HG03520 (cell line): Measurements from ENCODE around the gene C3.

ENCODE experiments used
- ATAC-seq: cut with Tn5 transposase; IDR thresholded peaks from one replicate; pipeline ENCODE4 v1.9.1; 2021; ENCODE audit warnings: mild to moderate bottlenecking, moderate library complexity; ENCODE audit not compliant: unreplicated experiment

Gene C3

DNA sequence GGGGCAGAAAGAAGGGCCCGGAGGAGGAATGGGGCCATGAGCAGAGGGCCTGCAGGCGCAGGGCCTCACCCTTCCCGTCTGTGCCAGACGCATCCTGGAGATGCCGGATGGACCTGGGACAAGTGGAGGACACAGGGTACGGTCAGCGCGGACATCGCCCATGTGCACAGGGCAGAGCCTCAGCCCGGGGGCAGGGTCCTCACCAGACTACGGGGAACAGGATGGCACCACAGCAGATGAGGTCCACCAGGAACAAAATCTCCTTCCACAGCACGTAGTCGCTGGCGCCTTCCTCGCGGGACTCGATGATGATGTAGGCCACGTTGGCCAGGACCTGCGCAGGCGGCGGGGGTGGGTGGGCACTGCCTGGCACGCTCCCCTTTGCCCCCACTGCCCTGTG is 11.4 kb upstream of the C3 start:
- ATAC-seq, result no peak

DNA sequence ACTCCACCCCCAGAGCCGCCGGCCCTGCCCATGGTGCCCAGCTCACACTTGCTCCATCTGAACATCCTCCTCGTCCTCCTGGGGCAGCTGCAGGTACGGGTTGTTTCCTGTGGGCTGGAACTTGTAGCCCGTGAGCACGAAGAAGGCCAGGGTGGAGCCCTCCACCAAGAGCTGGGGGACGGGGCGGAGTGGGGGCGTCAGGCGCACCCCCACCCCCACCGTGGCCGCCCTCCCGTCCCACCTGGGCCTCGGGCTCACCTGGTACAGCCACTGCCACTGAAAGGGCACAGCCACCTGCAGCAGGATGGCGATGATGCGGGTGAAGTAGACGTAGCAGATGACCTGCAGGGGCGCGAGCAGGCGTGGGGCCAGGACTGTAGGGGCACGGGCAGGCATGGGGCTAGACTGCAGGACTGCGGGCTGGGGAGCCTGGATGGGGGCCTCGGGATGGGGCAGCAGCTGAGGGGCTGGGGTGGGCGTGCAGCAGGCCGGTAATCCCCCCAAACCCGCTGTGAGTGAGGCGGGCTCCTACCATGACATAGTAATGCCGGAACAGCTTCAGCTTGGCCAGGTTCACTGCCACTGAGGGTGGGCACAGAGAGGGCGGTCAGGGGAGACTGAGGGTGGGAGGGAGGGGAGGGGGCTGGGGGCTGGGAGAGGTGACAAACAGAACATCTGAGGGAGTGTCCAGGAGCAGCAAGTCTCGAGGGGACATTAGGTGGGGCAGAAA is 10.7 kb upstream of the C3 start:
- ATAC-seq, result no peak

DNA sequence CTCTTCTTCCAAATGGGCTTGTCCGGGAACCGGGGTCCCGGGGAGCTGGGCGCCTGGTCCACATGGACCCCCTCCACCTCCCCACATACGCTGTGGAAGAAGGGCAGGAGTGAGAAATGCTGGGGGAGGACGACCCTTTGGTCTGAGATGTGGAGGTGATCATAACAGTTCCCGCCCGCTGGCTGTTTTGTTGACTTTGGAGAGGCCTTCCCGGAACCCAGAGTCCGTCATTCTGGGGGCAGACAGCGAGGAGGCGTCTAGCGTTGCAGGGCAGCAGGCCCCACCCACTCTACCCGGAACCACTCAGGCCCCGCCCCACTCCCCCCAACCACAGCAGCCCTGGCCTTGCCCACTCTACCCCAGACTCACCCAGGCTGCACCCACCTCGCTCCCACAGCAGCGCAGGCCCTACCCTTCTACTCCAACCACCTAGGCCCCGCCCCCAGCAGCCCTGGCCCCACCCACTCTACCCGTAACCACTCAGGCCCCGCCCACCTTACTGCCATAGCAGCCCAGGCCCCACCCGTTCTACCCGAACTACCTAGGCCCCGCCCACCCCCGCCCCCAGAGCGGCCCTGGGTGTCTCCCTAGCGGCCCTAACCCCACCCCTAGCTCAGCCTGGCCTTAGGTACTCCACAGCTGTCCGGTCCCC is 9.8 kb upstream of the C3 start:
- ATAC-seq, result no peak

DNA sequence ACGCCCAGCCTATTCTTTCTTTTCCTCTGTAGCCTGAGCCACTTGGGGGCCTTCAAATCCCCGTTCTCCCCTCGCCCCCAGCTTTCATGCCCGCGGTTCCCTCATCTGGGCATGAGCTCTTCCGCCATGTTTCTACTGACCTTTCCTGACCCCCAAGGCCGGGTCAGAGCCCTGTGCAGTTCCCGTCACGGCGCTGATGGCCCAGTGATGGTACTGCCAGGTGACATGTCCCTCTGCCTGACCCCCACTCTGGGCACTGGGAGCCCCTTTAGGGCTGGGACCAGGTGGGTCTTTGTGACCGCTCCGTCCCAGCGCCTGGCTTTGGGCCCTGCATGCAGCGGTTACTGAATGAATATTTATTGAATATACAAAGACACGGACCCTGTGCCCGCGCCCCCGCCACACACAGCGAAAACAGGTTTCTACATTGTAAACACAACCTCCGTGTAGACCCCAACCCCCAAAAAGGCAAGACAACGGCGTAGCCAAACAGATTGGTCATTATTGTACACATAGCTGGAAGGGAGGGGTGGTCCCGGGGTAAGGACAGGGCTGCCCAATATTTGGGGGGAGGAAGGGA is 9.2 kb upstream of the C3 start:
- ATAC-seq, result no peak

DNA sequence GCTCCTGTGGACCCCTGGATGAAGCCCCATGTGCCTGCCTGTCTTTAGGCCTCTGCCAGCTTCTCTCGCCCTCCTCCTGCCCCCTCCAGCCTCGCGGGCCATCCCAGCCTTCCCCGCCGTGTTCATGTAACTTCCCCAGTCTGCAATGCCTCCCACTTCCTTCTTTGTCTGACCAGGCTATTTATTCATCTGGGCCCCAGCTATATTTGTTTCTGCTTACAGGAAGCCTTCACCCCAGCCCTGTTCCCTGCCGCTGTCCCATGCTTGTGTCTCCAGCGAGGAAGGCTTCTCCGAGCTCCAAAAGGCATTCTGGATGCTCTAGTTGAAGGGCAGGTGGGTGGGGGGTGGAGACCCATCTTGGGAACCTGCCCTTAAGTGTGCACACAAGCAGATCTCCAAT is 7.9 kb upstream of the C3 start:
- no peak for ATAC-seq

DNA sequence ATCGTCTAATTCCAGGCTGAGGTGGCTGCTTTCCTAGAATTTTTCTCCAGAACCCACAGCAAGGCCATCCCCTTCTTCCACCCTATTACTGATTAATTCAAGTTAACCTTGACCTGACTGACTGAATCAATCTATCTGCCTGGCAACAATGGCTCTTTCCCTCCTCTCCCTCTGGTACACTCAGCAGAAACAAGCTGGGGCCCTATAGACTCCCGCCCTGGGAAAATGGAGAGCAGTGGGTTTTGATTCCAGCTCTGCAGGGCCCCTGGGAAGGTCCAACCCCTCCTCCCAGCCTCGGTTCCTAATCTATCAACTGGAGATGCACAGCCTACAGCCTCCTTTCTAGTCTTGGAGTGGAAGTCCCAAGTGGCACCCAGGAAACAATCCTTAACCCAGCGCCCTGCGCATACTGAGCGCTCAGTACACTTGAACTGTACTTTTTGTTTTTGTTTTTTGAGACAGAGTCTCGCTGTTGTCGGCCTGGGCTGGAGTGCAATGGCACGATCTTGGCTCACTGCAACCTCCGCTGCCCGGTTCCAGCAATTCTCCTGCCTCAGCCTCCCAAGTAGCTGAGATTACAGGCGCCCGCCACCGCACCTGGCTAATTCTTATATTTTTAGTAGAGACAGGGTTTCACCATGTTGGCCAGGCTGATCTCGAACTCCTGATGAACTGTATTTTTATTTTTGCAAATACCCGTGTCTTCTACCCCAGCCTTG is 5.2 kb upstream of the C3 start:
- ATAC-seq, result no peak

DNA sequence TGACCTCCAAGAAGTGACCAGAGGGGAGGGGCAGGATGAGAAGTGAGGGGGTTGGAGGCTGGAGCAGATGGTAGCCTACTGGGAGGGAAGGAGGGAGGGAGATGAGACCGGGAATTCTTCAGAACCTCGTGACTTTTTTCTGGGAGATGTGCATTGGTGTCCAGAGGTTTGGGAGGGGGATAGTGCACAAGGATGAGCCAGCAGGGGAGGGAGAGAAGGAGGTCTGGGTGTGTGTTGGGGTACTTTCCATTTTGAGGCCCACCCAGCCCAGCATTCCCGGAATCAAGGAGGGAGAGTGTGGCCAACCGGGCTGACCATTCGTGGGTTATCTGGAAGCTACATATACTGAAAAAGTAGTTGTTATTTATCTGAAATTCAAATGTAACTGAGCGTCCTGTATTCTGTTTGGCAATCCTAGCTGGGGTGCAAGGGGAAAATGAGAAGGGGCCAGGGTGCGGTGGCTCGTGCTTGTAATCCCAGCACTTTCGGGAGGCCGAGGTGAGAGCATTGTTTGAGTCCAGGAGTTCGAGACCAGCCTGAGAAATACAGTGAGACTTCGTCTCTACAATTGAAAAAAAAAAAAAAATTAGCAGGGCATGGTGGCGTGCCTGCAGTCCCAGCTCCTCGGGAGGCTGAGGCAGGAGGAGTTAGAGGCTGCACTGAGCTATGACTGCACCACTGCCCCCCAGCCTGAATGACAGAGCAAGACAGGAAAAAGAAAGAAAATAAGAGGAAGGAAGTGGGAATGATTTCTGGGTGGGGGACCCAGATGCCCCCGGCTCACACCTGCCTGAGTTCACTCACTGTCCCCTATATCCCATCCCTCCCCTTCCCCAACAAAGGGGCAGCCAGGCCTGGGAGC is 4.4 kb upstream of the C3 start:
- no peak for ATAC-seq

DNA sequence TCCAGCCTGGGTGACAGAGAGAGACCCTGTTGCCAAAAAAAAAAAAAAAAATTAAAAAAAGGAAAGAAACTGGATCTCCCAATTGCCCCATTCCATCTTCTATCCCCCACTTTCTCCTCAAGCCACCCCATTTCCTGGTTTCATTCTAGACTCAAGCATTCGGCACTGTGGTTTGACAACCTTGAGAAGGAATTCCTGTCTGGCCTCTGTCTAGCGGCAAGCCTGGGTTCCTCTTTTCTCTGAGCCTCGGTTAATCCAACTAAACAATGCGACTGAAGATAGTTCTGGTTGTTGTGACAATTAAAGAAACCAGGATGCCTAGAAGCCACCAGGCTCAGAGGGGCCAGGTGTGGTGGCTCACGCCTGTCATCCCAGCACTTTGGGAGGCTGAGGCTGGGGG is 3.3 kb upstream of the C3 start:
- ATAC-seq, result no peak

DNA sequence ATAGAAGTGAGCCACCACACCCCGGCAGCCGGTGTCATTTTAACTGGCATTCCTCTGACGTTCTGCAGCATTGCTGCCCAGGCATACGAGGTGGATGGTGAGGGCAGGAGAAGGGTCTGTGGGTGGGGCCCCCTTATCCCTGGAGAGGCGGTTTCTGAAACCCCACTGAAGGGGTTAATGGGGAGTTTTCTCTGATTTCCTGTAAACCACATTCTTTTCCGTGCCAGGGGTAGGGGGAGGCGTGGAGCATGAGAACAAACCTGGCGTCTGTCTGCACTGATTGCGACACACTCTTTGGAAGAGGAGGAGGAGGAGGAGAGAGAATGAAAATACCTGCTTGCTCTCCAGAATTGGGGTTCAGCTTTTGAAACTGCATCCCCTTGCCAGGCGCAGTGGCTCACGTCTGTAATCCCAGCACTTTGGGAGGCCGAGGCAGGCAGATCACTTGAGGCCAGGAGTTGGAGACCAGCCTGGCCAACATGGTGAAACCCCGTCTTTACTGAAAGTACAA is 2.7 kb upstream of the C3 start:
- no peak for ATAC-seq

DNA sequence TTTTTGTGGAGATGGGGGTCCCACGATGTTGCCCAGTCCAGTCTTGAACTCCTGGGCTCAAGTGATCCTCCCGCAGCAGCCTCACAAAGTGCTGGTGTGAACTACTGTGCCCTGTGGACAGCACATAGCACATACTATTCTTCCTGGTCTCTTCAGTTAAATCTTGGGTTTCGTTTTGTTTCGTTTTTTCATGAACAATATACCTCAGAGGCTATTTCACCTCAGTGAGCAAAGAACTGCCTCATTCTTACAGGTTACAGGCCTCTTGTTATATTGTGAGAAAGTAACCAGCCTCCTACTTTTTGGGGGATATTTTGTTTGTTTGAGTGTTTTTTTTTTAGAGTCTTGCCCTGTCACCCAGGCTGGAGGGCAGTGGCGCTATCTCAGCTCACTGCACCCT is 1.3 kb upstream of the C3 start:
- no peak for ATAC-seq

DNA sequence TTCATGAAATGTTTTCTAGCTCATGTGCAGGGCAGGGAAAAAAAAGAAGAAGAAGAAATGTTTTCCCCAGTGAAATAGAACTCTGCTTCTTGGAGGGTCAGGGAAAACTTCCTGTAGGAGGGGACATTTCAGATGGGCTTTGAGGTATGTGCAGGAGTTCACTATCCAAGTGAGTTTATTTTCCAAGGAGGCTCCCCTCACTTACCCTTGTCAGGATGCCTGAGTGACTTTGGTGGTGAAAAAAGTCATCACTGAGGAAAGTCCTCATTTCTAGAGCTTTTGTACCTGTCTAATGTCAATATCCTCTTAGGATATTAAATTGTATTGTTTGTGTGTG is 656 bp upstream of the C3 start:
- ATAC-seq, result no peak

DNA sequence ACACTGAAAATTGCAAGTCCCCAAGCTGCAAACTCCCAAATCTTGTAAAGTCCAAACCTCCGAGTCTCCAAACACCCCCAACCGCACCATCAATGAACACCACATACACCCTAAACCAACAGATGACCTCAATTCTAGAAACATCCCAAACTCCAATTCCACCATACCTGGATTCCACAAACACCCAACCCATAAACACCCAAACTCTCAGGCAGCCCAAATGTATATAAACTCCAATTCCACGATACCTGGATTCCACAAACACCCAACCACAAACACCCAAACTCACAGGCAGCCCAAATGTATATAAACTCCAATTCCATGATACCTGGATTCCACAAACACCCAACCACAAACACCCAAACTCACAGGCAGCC is 470 bp downstream of the C3 start:
- no peak for ATAC-seq

DNA sequence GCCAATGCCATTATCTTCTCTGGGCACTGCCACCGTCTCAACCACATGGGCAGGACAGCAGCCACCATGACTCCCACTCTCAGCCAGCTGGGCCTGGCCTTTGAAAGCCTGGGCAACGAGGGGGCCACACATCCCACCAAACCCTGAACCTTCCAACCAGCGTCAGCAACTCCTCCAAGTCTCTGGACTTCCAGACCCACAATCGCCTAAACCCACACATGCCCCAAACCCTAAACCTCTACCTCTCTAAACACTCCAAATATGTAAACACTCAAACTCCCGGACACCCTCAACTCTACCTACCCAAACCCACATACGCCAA is 949 bp downstream of the C3 start:
- no peak for ATAC-seq

DNA sequence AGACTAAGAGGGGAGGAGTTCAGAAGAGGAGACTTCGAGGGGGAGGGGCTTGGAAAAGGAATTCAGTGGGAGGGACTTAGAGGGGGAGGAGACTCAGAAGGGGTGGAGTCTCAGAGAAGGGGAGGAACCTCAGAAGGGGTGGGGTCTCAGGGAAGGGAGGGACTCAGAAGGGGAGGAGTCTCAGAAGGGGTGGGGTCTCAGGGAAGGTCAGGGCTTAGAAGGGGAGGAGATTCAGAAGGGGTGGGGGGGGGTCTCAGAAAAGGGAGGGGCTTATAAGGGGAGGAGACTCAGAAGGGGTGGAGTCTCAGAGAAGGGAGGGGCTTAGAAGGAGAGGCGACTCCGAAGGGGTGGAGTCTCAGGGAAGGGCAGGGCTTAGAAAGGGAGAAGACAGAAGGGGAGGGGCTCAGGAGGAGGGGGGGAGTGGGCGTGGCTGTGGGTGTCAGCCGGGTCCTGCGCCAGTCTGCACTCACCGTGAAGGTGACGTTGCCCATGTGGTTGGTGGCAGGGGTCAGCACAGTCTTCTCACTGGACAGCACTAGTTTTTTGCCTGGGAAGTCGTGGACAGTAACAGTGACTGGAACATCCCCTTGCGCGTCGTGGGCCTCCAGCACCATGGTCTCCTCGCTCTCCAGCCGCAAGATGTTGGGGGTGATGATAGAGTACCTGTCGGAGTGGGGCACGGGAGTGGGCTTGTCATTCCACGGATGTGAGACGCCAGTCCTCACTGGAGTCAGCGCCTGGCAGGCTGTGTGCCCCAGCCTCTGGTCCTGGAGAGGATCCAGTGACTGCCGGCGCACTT is 1.5 kb downstream of the C3 start:
- ATAC-seq, result no peak

DNA sequence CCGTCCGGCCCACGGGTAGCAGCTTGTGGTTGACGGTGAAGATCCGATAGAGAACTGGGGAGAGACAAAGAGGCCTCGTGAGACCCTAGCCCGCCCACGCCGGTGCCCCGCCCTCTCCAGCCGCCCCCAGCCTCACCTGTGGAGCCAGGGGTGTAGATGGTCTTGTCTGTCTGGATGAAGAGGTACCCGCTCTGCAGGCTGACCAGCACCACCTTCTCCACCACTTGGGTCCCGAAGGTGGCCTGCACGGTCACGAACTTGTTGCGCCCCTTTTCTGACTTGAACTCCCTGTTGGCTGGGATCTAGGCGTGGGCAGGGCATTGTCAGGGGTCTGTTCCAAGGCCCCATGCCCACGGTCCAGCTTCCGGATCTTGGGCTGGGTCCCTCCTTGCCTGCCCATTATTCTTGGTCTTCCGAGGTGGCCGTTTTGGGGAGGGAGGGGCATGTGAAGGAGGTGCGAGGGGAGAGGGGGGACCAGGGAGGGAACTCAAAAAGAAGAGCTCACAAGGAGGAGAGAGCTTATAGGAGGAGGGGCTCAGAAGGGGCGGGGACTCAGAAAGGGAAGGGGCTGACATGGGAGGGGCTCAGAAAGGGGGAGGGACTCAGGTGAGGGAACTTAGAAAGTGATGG is 2.2 kb downstream of the C3 start:
- ATAC-seq, result no peak

DNA sequence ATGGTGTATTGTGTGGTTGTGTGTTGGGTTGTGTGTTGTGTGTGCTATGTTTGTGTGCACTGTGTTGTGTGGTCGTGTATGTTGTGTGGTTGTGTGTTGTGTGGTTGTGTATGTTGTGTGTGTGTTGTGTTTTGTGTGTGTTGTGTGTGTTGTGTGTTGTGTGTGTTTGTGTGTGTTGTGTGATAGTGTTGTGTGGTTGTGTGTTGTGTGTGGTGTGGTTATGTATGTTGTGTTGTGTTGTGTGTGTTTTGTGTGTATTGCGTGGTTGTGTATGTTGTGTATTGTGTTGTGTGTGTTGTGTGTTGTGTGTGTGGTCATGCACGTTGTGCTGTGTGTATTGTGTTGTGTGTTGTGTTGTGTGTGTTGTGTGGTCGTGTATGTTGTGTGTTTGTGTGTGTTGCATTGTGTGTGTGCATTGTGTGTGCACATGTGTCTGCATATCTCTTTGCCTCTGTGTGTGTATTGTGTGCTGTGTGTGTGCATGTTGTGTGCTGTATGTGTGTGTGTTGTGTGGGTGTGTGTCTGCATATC is 2.9 kb downstream of the C3 start:
- no peak for ATAC-seq

DNA sequence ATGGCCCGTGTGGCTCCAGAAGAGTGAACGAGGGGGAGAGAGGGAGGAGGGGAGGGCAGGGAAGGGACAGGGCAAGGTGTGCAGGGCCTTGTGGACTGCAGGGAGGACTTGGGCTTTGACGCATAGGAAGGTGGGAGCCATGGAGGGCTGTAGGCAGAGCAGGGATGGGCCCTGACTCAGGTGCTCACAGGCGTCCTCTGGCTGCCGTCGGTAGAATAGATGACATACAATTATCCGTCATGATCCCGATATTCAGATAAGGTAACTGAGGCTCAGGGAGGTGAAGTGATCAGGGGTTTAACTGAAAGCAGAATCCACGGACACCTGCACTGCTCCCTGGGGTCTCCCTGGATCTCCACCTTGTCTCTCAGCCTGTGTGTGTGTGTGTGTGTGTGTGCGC is 3.4 kb downstream of the C3 start:
- ATAC-seq, result no peak

DNA sequence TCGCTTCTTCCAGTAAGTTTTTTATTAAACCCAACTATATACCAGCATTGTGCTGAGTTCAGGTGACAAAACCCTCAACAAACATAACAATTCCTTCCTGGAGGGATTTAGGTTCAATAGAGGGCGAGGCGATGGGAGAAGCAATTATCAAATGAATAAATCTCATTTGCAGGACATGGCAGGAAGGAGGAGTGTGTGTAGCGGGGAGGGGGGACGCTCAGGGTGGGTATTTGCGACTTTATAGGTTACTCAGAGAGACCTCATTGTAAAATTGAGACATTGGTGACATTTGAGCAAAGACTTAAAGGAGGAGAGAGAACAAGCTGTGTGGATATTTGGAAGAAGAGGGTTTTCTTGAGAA is 3.9 kb downstream of the C3 start:
- no peak for ATAC-seq

DNA sequence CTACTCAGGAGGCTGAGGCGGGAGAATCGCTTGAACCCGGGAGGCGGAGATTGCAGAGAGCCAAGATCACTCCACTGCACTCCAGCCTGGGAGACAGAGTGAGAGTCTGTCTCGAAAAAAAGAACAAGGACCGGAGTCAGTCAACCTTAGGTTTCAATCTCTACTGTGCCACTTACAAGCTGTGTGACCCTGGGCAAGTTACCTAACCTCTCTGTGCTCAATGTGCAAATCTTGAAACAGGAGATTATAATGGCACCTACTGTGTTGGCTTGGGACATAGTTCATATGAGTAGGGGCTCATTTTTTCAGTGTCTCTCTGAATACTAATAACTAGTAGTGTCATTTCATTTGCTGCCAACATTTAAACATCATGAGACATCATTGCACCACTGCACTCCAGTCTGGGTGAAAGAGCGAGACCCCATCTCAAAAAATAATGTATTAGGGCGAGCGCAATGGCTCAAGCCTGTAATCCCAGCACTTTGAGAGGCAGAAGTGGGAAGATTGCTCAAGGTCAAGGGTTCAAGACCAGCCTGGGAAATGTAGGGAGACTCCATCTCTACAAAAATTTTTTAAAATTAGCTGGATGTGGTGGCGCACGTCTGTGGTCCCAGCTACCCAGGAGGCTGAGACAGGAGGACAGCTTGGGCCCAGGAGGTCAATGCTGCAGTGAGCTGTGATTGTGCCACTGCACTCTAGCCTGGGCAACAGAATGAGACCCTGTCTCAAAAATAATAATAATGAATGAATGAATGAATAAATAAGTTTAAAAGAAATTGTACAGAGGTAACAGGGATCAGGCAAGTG is 5.5 kb downstream of the C3 start:
- no peak for ATAC-seq
